HepG2 (cell line): ENCODE measurements around the gene TMC2. TPM values are rescaled to one million over a fixed set of nuclear protein-coding genes. Genes with fewer than 3 reads are reported as not detected.

Source experiments
- ADNP ChIP-seq: sonication (generic); formaldehyde crosslinking; IDR thresholded peaks from 2 replicates; pipeline ENCODE4 v1.4.0; 2020; ENCODE audit warnings: missing genetic modification reagents
- JUNB ChIP-seq: sonication (generic); formaldehyde crosslinking; IDR thresholded peaks from 2 replicates; pipeline ENCODE4 v1.8.0; 2022; ENCODE audit warnings: missing genetic modification reagents, mild to moderate bottlenecking, borderline replicate concordance
- KLF16 ChIP-seq, 2 experiments: sonication (generic) in 1 of 2; formaldehyde crosslinking in 1 of 2; IDR thresholded peaks; 2 replicates each; pipeline versions ENCODE4 v1.6.1 to v1.8.0; 2016 to 2023; ENCODE audit warnings: missing genetic modification reagents in 2 of 2, missing compliant biosample characterization in 1 of 2
- MTA1 ChIP-seq: sonication (generic); formaldehyde crosslinking; IDR thresholded peaks from 2 replicates; pipeline ENCODE4 v1.4.0; 2020; ENCODE audit warnings: missing genetic modification reagents, mild to moderate bottlenecking, borderline replicate concordance
- MTA3 ChIP-seq: sonication (generic); formaldehyde crosslinking; IDR thresholded peaks from 2 replicates; pipeline ENCODE4 v1.4.0; 2020; ENCODE audit warnings: missing genetic modification reagents
- NBN ChIP-seq: fragments of 450-650 bp; conservative IDR thresholded peaks from 2 replicates; pipeline ENCODE4 v1.6.1; 2017
- SMAD1 ChIP-seq: sonication (generic); formaldehyde crosslinking; IDR thresholded peaks from 2 replicates; pipeline ENCODE4 v1.4.0; 2020; ENCODE audit warnings: missing genetic modification reagents, low read depth, mild to moderate bottlenecking, borderline replicate concordance
- SOX13 ChIP-seq, 3 experiments: fragments of 450-650 bp in 1 of 3; sonication (generic) in 1 of 3; formaldehyde crosslinking in 1 of 3; IDR thresholded peaks in 2 of 3; conservative IDR thresholded peaks in 1 of 3; 2 replicates each; pipeline versions ENCODE4 v1.5.0 to v1.6.1; 2016 to 2020; ENCODE audit warnings: antibody characterized with exemption in 1 of 3, mild to moderate bottlenecking in 1 of 3, missing compliant biosample characterization in 1 of 3, missing genetic modification reagents in 1 of 3, moderate library complexity in 1 of 3
- STAT5B ChIP-seq: sonication (generic); formaldehyde crosslinking; IDR thresholded peaks from 2 replicates; pipeline ENCODE4 v1.4.0; 2020; ENCODE audit warnings: missing genetic modification reagents
- ZIK1 ChIP-seq: sonication (generic); formaldehyde crosslinking; IDR thresholded peaks from 2 replicates; pipeline ENCODE4 v1.5.0; 2020; ENCODE audit warnings: mild to moderate bottlenecking, low read depth, missing genetic modification reagents, borderline replicate concordance
- ZNF256 ChIP-seq: sonication (generic); formaldehyde crosslinking; conservative IDR thresholded peaks from 2 replicates; pipeline ENCODE4 v1.4.0; 2020; ENCODE audit warnings: missing genetic modification reagents
- ZNF343 ChIP-seq: sonication (generic); formaldehyde crosslinking; IDR thresholded peaks from 2 replicates; pipeline ENCODE4 v1.4.0; 2020; ENCODE audit warnings: mild to moderate bottlenecking, missing genetic modification reagents
- ZNF468 ChIP-seq: sonication (generic); formaldehyde crosslinking; IDR thresholded peaks from 2 replicates; pipeline ENCODE4 v1.8.0; 2022; ENCODE audit warnings: mild to moderate bottlenecking, moderate library complexity, missing genetic modification reagents
- ZNF484 ChIP-seq: sonication (generic); formaldehyde crosslinking; IDR thresholded peaks from 2 replicates; pipeline ENCODE4 v1.5.1; 2020; ENCODE audit warnings: mild to moderate bottlenecking, low read depth, missing genetic modification reagents, borderline replicate concordance
- ZNF530 ChIP-seq: sonication (generic); formaldehyde crosslinking; IDR thresholded peaks from 2 replicates; pipeline ENCODE4 v1.5.0; 2020; ENCODE audit warnings: low read depth, mild to moderate bottlenecking, missing genetic modification reagents
- ZNF652 ChIP-seq: IDR thresholded peaks from 2 replicates; pipeline ENCODE4 v1.6.1; 2016; ENCODE audit warnings: low read depth, borderline replicate concordance
- polyA plus RNA-seq, 8 experiments: library from polyadenylated mRNA; depleted of rRNA in 3 of 8; stranded (reverse) in 7 of 8; unstranded in 1 of 8; fragments of >200 nt; fragmentation: Illumina TruSeq in 4 of 8; extraction: Trizol in 4 of 8; gene quantifications; 2 replicates each; pipeline versions ENCODE4 v1.2.1 to v1.2.3, GENCODE V29; 2011 to 2016; ENCODE audit warnings: low read depth in 4 of 8, missing spikeins in 1 of 8, mixed read lengths in 1 of 8; ENCODE audit not compliant: insufficient read depth in 1 of 8
- total RNA-seq, 5 experiments: library from RNA; depleted of rRNA; stranded (reverse); fragments of >200 nt; fragmentation: Illumina TruSeq; extraction: Trizol; gene quantifications; 2 replicates each; pipeline ENCODE4 v1.2.3, GENCODE V29; 2016; ENCODE audit warnings: low read depth in 1 of 5
- TF ChIP-seq, protein P1 (sequence below): sonication (generic); formaldehyde crosslinking; IDR thresholded peaks from 2 replicates; pipeline ENCODE4 v1.4.0; 2020; ENCODE audit warnings: missing genetic modification reagents
- TF ChIP-seq, protein P2 (sequence below): sonication (generic); formaldehyde crosslinking; IDR thresholded peaks from 2 replicates; pipeline ENCODE4 v1.5.0; 2020; ENCODE audit warnings: missing genetic modification reagents
- TF ChIP-seq, protein P3 (sequence below): sonication (generic); formaldehyde crosslinking; conservative IDR thresholded peaks from 2 replicates; pipeline ENCODE4 v1.4.0; 2020; ENCODE audit warnings: missing genetic modification reagents
- TF ChIP-seq, protein P4 (sequence below): IDR thresholded peaks from 2 replicates; pipeline ENCODE4 v1.4.0; 2020; ENCODE audit warnings: mild to moderate bottlenecking, missing genetic modification reagents

The TMC2 gene
- total and polyA plus RNA-seq, 2 of the 13 experiments (the other 11 are each of a cell fraction or from before 2014, with no cell fraction given): not detected

DNA sequence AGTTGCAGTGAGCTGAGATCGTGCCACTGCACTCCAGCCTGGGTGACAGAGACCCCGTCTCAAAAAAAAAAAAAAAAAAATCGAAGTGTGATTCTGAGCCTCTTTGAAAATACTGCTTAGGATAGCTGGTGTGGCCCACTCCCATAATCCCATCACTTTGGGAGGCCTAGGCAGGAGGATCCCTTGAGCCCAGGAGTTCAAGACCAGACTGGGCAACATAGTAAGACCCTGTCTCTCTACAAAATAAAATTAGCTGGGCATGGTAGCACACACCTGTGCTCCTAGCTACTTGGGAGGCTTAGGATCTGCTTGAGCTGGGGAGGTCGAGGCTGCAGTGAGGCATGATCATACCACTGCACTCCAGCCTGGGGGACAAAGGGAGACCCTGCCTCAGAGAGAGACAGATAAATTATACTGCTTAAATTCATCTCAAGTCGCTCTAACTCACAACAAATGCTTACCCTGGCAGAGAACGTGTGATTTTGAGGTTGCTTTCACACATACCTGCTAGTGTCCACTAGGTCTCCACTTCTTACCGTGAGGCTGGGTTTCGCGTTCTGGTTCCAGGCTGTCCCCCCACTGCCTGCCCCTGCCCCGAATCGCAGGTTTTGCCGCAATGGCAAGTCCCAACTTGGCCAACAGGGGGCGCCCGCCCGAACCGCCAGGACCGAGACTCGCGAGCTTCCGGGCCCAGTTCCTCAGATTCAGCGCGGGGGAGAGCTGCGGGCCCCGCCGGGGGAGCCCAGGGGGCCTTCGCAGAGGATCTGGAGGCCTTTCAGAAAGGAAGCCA is 12.3 kb upstream of the TMC2 start (continued):
- TF ChIP-seq JUNB (CRISPR knock-in tag): no peak
- TF ChIP-seq, protein P1, sequence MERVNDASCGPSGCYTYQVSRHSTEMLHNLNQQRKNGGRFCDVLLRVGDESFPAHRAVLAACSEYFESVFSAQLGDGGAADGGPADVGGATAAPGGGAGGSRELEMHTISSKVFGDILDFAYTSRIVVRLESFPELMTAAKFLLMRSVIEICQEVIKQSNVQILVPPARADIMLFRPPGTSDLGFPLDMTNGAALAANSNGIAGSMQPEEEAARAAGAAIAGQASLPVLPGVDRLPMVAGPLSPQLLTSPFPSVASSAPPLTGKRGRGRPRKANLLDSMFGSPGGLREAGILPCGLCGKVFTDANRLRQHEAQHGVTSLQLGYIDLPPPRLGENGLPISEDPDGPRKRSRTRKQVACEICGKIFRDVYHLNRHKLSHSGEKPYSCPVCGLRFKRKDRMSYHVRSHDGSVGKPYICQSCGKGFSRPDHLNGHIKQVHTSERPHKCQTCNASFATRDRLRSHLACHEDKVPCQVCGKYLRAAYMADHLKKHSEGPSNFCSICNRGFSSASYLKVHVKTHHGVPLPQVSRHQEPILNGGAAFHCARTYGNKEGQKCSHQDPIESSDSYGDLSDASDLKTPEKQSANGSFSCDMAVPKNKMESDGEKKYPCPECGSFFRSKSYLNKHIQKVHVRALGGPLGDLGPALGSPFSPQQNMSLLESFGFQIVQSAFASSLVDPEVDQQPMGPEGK (CRISPR knock-in tag): peak; percentile 90
- TF ChIP-seq KLF16 (CRISPR knock-in tag; IDR thresholded peaks at IDR 0.05): peak in 1 of 2 experiments; percentile 58; a peak in 2 of 4 replicates
- no peak for TF ChIP-seq ZNF530 (CRISPR knock-in tag)
- peak; percentile 70; the same call in 1 of the 2 replicates for TF ChIP-seq ADNP (CRISPR knock-in tag)
- TF ChIP-seq ZNF343: peak; percentile 58; the same call in 1 of the 2 replicates
- TF ChIP-seq, protein P2, sequence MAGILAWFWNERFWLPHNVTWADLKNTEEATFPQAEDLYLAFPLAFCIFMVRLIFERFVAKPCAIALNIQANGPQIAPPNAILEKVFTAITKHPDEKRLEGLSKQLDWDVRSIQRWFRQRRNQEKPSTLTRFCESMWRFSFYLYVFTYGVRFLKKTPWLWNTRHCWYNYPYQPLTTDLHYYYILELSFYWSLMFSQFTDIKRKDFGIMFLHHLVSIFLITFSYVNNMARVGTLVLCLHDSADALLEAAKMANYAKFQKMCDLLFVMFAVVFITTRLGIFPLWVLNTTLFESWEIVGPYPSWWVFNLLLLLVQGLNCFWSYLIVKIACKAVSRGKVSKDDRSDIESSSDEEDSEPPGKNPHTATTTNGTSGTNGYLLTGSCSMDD (CRISPR knock-in tag): no peak
- no peak for TF ChIP-seq SOX13 (IDR thresholded peaks at IDR 0.05)
- TF ChIP-seq SOX13 (CRISPR knock-in tag; conservative IDR thresholded peaks at IDR 0.05 in 1 of 2, IDR thresholded peaks at IDR 0.05 in 1 of 2): no peak
- TF ChIP-seq MTA3 (CRISPR knock-in tag): no peak
- TF ChIP-seq ZNF484 (CRISPR knock-in tag): no peak
- no peak for TF ChIP-seq NBN
- TF ChIP-seq, protein P3, sequence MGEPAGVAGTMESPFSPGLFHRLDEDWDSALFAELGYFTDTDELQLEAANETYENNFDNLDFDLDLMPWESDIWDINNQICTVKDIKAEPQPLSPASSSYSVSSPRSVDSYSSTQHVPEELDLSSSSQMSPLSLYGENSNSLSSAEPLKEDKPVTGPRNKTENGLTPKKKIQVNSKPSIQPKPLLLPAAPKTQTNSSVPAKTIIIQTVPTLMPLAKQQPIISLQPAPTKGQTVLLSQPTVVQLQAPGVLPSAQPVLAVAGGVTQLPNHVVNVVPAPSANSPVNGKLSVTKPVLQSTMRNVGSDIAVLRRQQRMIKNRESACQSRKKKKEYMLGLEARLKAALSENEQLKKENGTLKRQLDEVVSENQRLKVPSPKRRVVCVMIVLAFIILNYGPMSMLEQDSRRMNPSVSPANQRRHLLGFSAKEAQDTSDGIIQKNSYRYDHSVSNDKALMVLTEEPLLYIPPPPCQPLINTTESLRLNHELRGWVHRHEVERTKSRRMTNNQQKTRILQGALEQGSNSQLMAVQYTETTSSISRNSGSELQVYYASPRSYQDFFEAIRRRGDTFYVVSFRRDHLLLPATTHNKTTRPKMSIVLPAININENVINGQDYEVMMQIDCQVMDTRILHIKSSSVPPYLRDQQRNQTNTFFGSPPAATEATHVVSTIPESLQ (CRISPR knock-in tag): no peak
- TF ChIP-seq ZNF652: no peak
- no peak for TF ChIP-seq ZNF468
- TF ChIP-seq ZIK1 (CRISPR knock-in tag): peak; percentile 66; the same call in 1 of the 2 replicates
- TF ChIP-seq MTA1: peak; percentile 72; the same call in 1 of the 2 replicates
- TF ChIP-seq STAT5B: no peak
- TF ChIP-seq, protein P4, sequence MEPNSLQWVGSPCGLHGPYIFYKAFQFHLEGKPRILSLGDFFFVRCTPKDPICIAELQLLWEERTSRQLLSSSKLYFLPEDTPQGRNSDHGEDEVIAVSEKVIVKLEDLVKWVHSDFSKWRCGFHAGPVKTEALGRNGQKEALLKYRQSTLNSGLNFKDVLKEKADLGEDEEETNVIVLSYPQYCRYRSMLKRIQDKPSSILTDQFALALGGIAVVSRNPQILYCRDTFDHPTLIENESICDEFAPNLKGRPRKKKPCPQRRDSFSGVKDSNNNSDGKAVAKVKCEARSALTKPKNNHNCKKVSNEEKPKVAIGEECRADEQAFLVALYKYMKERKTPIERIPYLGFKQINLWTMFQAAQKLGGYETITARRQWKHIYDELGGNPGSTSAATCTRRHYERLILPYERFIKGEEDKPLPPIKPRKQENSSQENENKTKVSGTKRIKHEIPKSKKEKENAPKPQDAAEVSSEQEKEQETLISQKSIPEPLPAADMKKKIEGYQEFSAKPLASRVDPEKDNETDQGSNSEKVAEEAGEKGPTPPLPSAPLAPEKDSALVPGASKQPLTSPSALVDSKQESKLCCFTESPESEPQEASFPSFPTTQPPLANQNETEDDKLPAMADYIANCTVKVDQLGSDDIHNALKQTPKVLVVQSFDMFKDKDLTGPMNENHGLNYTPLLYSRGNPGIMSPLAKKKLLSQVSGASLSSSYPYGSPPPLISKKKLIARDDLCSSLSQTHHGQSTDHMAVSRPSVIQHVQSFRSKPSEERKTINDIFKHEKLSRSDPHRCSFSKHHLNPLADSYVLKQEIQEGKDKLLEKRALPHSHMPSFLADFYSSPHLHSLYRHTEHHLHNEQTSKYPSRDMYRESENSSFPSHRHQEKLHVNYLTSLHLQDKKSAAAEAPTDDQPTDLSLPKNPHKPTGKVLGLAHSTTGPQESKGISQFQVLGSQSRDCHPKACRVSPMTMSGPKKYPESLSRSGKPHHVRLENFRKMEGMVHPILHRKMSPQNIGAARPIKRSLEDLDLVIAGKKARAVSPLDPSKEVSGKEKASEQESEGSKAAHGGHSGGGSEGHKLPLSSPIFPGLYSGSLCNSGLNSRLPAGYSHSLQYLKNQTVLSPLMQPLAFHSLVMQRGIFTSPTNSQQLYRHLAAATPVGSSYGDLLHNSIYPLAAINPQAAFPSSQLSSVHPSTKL (CRISPR knock-in tag): peak; percentile 61; the same call in 1 of the 2 replicates
- TF ChIP-seq SMAD1: no peak; the same call in 1 of the 2 replicates
- TF ChIP-seq ZNF256 (CRISPR knock-in tag): no peak
